Inferior parietal cortex (tissue), 1 donor: Measurements from ENCODE around the gene CLEC18B.
A peak's percentile ranks its signal among the peaks of the same experiment; 100 is the strongest.
"Not testable (repeated sequence)": the region's sequence is repeated elsewhere in the genome, so short reads cannot be mapped to it uniquely, and the experiment has no call there.

ENCODE experiments used
- DNase-seq: peaks from one replicate; pipeline ENCODE4 v3.0.0-alpha.2; 2016; ENCODE audit errors: extremely low spot score

Gene CLEC18B

GRCh38 chr16:74443624-74444346 is 22.5 kb upstream of the CLEC18B start:
- DNase-seq: not testable (repeated sequence)

GRCh38 chr16:74439685-74440084 is 18.4 kb upstream of the CLEC18B start:
- DNase-seq: no peak

- no peak for DNase-seq
Measured at GRCh38 chr16:74438492-74438979, 17.3 kb upstream of the CLEC18B start.

GRCh38 chr16:74431516-74431915 is 10.2 kb upstream of the CLEC18B start:
- DNase-seq: no peak

GRCh38 chr16:74430036-74430712 is 8.9 kb upstream of the CLEC18B start:
- DNase-seq: peak; percentile 33

GRCh38 chr16:74428493-74428892 is 7.2 kb upstream of the CLEC18B start:
- DNase-seq: not testable (repeated sequence)

GRCh38 chr16:74425751-74426150 is 4.5 kb upstream of the CLEC18B start:
- not testable (repeated sequence) for DNase-seq

GRCh38 chr16:74423721-74424120 is 2.4 kb upstream of the CLEC18B start:
- not testable (repeated sequence) for DNase-seq

- not testable (repeated sequence) for DNase-seq
Measured at GRCh38 chr16:74422086-74422485, 808 bp upstream of the CLEC18B start.

GRCh38 chr16:74421482-74421785 is 156 bp upstream of the CLEC18B start:
- not testable (repeated sequence) for DNase-seq

- DNase-seq: not testable (repeated sequence)
Measured at GRCh38 chr16:74419811-74420210, 1.5 kb downstream of the CLEC18B start.

GRCh38 chr16:74417897-74418296 is 3.4 kb downstream of the CLEC18B start:
- DNase-seq: not testable (repeated sequence)

GRCh38 chr16:74413920-74414319 is 7.4 kb downstream of the CLEC18B start:
- DNase-seq: not testable (repeated sequence)

GRCh38 chr16:74413485-74413884 is 7.8 kb downstream of the CLEC18B start:
- DNase-seq: not testable (repeated sequence)

GRCh38 chr16:74412775-74413390 is 8.4 kb downstream of the CLEC18B start:
- not testable (repeated sequence) for DNase-seq

GRCh38 chr16:74412138-74412774 is 9.0 kb downstream of the CLEC18B start:
- not testable (repeated sequence) for DNase-seq

GRCh38 chr16:74410981-74411380 is 10.3 kb downstream of the CLEC18B start:
- DNase-seq: not testable (repeated sequence)

- not testable (repeated sequence) for DNase-seq
Measured at GRCh38 chr16:74410057-74410957, 11.0 kb downstream of the CLEC18B start.

- DNase-seq: not testable (repeated sequence)
Measured at GRCh38 chr16:74409185-74409981, 11.9 kb downstream of the CLEC18B start.

- not testable (repeated sequence) for DNase-seq
Measured at GRCh38 chr16:74407362-74407705, 13.9 kb downstream of the CLEC18B start.
